Panc1 (cell line): Measurements from ENCODE around the gene ADK.

ENCODE experiments used
- POLR2AphosphoS5 ChIP-seq: IDR thresholded peaks from 2 replicates; pipeline ENCODE4 v1.6.1; 2012; ENCODE audit warnings: mild to moderate bottlenecking, low read depth, low read length, moderate library complexity
- SIN3A ChIP-seq: IDR thresholded peaks from 2 replicates; pipeline ENCODE4 v1.6.1; 2012; ENCODE audit warnings: low read depth, mild to moderate bottlenecking, low read length, moderate library complexity, borderline replicate concordance; ENCODE audit not compliant: insufficient read depth
- TCF7L2 ChIP-seq: IDR thresholded peaks from 2 replicates; pipeline ENCODE4 v1.6.1; 2011; ENCODE audit warnings: mild to moderate bottlenecking, low read depth, low read length, inconsistent platforms
- TF ChIP-seq, protein P1 (sequence below), 2 experiments: IDR thresholded peaks; 2 replicates each; pipeline ENCODE4 v1.6.1; 2011 to 2012; ENCODE audit warnings: low read depth in 2 of 2, control low read depth in 1 of 2, low read length in 1 of 2, mild to moderate bottlenecking in 1 of 2, moderate library complexity in 1 of 2; ENCODE audit not compliant: insufficient read depth in 1 of 2
- TF ChIP-seq, protein P2 (sequence below): fragments of 450-650 bp; IDR thresholded peaks from 2 replicates; pipeline ENCODE4 v1.5.1; 2017; ENCODE audit warnings: mild to moderate bottlenecking

DNA sequence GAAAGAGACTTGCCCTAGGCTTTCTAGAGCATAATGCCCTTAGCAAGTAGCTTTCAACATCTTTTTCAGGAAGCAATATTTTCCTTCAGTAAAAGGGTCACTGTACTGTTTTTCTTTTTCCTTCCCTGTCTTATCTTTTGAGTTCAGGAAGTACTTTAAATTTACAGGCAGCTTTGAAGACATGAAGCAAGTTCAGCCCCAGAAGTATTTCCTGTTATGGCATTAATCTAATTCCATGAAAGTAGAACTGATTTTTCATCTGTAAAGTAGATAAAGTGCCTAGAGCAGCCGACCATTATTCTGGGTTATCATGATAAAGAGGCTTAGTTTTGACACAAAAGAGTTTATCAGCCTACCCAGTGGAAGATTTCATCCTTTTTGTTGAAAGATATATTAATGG is 288.2 kb downstream of the ADK start:
- no peak for TF ChIP-seq SIN3A
- TF ChIP-seq, protein P1, sequence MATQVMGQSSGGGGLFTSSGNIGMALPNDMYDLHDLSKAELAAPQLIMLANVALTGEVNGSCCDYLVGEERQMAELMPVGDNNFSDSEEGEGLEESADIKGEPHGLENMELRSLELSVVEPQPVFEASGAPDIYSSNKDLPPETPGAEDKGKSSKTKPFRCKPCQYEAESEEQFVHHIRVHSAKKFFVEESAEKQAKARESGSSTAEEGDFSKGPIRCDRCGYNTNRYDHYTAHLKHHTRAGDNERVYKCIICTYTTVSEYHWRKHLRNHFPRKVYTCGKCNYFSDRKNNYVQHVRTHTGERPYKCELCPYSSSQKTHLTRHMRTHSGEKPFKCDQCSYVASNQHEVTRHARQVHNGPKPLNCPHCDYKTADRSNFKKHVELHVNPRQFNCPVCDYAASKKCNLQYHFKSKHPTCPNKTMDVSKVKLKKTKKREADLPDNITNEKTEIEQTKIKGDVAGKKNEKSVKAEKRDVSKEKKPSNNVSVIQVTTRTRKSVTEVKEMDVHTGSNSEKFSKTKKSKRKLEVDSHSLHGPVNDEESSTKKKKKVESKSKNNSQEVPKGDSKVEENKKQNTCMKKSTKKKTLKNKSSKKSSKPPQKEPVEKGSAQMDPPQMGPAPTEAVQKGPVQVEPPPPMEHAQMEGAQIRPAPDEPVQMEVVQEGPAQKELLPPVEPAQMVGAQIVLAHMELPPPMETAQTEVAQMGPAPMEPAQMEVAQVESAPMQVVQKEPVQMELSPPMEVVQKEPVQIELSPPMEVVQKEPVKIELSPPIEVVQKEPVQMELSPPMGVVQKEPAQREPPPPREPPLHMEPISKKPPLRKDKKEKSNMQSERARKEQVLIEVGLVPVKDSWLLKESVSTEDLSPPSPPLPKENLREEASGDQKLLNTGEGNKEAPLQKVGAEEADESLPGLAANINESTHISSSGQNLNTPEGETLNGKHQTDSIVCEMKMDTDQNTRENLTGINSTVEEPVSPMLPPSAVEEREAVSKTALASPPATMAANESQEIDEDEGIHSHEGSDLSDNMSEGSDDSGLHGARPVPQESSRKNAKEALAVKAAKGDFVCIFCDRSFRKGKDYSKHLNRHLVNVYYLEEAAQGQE (IDR thresholded peaks at IDR 0.05; ENCODE audit: insufficient read depth in 1 of 2, low read depth in 2 of 2, low read length in 1 of 2) = no peak
- TF ChIP-seq, protein P2, sequence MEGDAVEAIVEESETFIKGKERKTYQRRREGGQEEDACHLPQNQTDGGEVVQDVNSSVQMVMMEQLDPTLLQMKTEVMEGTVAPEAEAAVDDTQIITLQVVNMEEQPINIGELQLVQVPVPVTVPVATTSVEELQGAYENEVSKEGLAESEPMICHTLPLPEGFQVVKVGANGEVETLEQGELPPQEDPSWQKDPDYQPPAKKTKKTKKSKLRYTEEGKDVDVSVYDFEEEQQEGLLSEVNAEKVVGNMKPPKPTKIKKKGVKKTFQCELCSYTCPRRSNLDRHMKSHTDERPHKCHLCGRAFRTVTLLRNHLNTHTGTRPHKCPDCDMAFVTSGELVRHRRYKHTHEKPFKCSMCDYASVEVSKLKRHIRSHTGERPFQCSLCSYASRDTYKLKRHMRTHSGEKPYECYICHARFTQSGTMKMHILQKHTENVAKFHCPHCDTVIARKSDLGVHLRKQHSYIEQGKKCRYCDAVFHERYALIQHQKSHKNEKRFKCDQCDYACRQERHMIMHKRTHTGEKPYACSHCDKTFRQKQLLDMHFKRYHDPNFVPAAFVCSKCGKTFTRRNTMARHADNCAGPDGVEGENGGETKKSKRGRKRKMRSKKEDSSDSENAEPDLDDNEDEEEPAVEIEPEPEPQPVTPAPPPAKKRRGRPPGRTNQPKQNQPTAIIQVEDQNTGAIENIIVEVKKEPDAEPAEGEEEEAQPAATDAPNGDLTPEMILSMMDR = no peak
- no peak for TF ChIP-seq POLR2AphosphoS5
- no peak for TF ChIP-seq TCF7L2
